HepG2 (cell line): Measurements from ENCODE around the gene ZG16. TPM values are rescaled to one million over a fixed set of nuclear protein-coding genes. Genes with fewer than 3 reads are reported as not detected.
A peak's percentile ranks its signal among the peaks of the same experiment; 100 is the strongest.

Experiments used
- GLI4 ChIP-seq: sonication (generic); formaldehyde crosslinking; IDR thresholded peaks from 2 replicates; pipeline ENCODE4 v1.5.1; 2020; ENCODE audit warnings: missing genetic modification reagents, mild to moderate bottlenecking, moderate library complexity, borderline replicate concordance
- HNF4G ChIP-seq, 2 experiments: sonication (generic) in 1 of 2; formaldehyde crosslinking in 1 of 2; IDR thresholded peaks; 2 replicates each; pipeline versions ENCODE4 v1.4.0 to v1.6.1; 2011 to 2020; ENCODE audit warnings: borderline replicate concordance in 2 of 2, low read depth in 2 of 2, mild to moderate bottlenecking in 2 of 2, low read length in 1 of 2, missing genetic modification reagents in 1 of 2, moderate library complexity in 1 of 2
- JUNB ChIP-seq: sonication (generic); formaldehyde crosslinking; IDR thresholded peaks from 2 replicates; pipeline ENCODE4 v1.8.0; 2022; ENCODE audit warnings: missing genetic modification reagents, mild to moderate bottlenecking, borderline replicate concordance
- NFRKB ChIP-seq: fragments of 450-650 bp; IDR thresholded peaks from 2 replicates; pipeline ENCODE4 v1.6.1; 2017
- NFYC ChIP-seq: IDR thresholded peaks from 2 replicates; pipeline ENCODE4 v1.6.1; 2016; ENCODE audit warnings: missing genetic modification reagents, missing compliant biosample characterization
- NR3C1 ChIP-seq: sonication (generic); formaldehyde crosslinking; IDR thresholded peaks from 2 replicates; pipeline ENCODE4 v1.4.0; 2020; ENCODE audit warnings: missing genetic modification reagents
- PHB2 ChIP-seq: fragments of 450-650 bp; IDR thresholded peaks from 2 replicates; pipeline ENCODE4 v1.6.1; 2018; ENCODE audit not compliant: partially characterized antibody
- RORA ChIP-seq: sonication (generic); formaldehyde crosslinking; IDR thresholded peaks from 2 replicates; pipeline ENCODE4 v1.5.0; 2020; ENCODE audit warnings: mild to moderate bottlenecking, missing genetic modification reagents, moderate library complexity
- TCF7 ChIP-seq: sonication (generic); IDR thresholded peaks from 2 replicates; pipeline ENCODE4 v1.6.1; 2016; ENCODE audit warnings: antibody characterized with exemption, low read depth
- TRAFD1 ChIP-seq: sonication (generic); formaldehyde crosslinking; IDR thresholded peaks from 2 replicates; pipeline ENCODE4 v1.5.1; 2020; ENCODE audit warnings: missing genetic modification reagents, mild to moderate bottlenecking, borderline replicate concordance
- ZBTB7A ChIP-seq: sonication (generic); formaldehyde crosslinking; IDR thresholded peaks from 2 replicates; pipeline ENCODE4 v1.8.0; 2022; ENCODE audit warnings: mild to moderate bottlenecking, missing genetic modification reagents
- ZFP41 ChIP-seq: sonication (generic); formaldehyde crosslinking; IDR thresholded peaks from 2 replicates; pipeline ENCODE4 v1.4.0; 2020; ENCODE audit warnings: mild to moderate bottlenecking, missing genetic modification reagents, borderline replicate concordance
- ZNF354B ChIP-seq: sonication (generic); formaldehyde crosslinking; IDR thresholded peaks from 2 replicates; pipeline ENCODE4 v1.8.0; 2022; ENCODE audit warnings: mild to moderate bottlenecking, missing genetic modification reagents
- ZNF569 ChIP-seq: sonication (generic); formaldehyde crosslinking; IDR thresholded peaks from 2 replicates; pipeline ENCODE4 v1.5.0; 2020; ENCODE audit warnings: mild to moderate bottlenecking, missing genetic modification reagents, moderate library complexity, borderline replicate concordance
- ZNF780A ChIP-seq: sonication (generic); formaldehyde crosslinking; IDR thresholded peaks from 2 replicates; pipeline ENCODE4 v1.8.0; 2022; ENCODE audit warnings: mild to moderate bottlenecking, missing genetic modification reagents, moderate library complexity
- polyA plus RNA-seq, 8 experiments: library from polyadenylated mRNA; depleted of rRNA in 3 of 8; stranded (reverse) in 7 of 8; unstranded in 1 of 8; fragments of >200 nt; fragmentation: Illumina TruSeq in 4 of 8; extraction: Trizol in 4 of 8; gene quantifications; 2 replicates each; pipeline versions ENCODE4 v1.2.1 to v1.2.3, GENCODE V29; 2011 to 2016; ENCODE audit warnings: low read depth in 4 of 8, missing spikeins in 1 of 8, mixed read lengths in 1 of 8; ENCODE audit not compliant: insufficient read depth in 1 of 8
- total RNA-seq, 5 experiments: library from RNA; depleted of rRNA; stranded (reverse); fragments of >200 nt; fragmentation: Illumina TruSeq; extraction: Trizol; gene quantifications; 2 replicates each; pipeline ENCODE4 v1.2.3, GENCODE V29; 2016; ENCODE audit warnings: low read depth in 1 of 5
- TF ChIP-seq, protein P1 (sequence below): sonication (generic); formaldehyde crosslinking; IDR thresholded peaks from 2 replicates; pipeline ENCODE4 v1.4.0; 2020; ENCODE audit warnings: missing genetic modification reagents, borderline replicate concordance
- TF ChIP-seq, protein P2 (sequence below): IDR thresholded peaks from 2 replicates; pipeline ENCODE4 v1.6.1; 2016; ENCODE audit warnings: missing compliant biosample characterization, missing genetic modification reagents, borderline replicate concordance
- TF ChIP-seq, protein P3 (sequence below): sonication (generic); formaldehyde crosslinking; IDR thresholded peaks from 2 replicates; pipeline ENCODE4 v1.9.0; 2022; ENCODE audit warnings: missing genetic modification reagents, mild to moderate bottlenecking, borderline replicate concordance
- TF ChIP-seq, protein P4 (sequence below): sonication (generic); formaldehyde crosslinking; IDR thresholded peaks from 2 replicates; pipeline ENCODE4 v1.5.0; 2020; ENCODE audit warnings: missing genetic modification reagents

The ZG16 gene
- total and polyA plus RNA-seq, 2 of the 13 experiments (the other 11 are each of a cell fraction or from before 2014, with no cell fraction given) = 0.04 to 0.07 TPM

DNA sequence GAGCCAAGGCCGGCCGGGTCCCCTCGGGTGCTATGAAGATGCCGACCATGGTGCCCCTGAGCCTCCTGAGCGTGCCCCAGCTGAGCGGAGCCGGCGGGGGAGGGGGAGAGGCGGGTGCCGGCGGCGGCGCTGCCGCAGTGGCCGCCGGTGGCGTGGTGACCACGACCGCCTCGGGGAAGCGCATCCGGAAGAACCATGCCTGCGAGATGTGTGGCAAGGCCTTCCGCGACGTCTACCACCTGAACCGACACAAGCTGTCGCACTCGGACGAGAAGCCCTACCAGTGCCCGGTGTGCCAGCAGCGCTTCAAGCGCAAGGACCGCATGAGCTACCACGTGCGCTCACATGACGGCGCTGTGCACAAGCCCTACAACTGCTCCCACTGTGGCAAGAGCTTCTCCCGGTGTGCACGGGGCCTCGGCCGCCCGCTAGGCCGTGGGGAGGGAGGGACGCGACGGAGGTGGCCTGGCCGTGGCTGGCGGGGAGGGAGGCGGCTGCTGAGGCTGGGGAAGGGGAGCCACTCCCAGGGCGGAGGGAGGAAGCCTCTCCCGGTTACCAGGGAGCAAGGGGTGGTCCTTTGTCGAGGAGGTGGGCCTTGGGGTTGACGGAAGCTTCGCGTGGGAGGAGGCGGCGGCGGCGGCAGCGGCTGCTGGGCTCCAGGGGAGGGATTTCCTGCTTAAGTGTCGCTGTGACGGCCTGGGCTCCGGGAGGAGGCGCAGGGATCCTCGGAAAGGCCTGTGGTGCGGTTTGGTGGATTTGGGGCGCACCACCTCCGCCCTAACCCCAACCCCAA, 29.6 kb downstream of the ZG16 start (continued):
- TF ChIP-seq, protein P1, sequence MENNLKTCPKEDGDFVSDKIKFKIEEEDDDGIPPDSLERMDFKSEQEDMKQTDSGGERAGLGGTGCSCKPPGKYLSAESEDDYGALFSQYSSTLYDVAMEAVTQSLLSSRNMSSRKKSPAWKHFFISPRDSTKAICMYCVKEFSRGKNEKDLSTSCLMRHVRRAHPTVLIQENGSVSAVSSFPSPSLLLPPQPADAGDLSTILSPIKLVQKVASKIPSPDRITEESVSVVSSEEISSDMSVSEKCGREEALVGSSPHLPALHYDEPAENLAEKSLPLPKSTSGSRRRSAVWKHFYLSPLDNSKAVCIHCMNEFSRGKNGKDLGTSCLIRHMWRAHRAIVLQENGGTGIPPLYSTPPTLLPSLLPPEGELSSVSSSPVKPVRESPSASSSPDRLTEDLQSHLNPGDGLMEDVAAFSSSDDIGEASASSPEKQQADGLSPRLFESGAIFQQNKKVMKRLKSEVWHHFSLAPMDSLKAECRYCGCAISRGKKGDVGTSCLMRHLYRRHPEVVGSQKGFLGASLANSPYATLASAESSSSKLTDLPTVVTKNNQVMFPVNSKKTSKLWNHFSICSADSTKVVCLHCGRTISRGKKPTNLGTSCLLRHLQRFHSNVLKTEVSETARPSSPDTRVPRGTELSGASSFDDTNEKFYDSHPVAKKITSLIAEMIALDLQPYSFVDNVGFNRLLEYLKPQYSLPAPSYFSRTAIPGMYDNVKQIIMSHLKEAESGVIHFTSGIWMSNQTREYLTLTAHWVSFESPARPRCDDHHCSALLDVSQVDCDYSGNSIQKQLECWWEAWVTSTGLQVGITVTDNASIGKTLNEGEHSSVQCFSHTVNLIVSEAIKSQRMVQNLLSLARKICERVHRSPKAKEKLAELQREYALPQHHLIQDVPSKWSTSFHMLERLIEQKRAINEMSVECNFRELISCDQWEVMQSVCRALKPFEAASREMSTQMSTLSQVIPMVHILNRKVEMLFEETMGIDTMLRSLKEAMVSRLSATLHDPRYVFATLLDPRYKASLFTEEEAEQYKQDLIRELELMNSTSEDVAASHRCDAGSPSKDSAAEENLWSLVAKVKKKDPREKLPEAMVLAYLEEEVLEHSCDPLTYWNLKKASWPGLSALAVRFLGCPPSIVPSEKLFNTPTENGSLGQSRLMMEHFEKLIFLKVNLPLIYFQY = no peak
- TF ChIP-seq TCF7 = no peak
- TF ChIP-seq, protein P2, sequence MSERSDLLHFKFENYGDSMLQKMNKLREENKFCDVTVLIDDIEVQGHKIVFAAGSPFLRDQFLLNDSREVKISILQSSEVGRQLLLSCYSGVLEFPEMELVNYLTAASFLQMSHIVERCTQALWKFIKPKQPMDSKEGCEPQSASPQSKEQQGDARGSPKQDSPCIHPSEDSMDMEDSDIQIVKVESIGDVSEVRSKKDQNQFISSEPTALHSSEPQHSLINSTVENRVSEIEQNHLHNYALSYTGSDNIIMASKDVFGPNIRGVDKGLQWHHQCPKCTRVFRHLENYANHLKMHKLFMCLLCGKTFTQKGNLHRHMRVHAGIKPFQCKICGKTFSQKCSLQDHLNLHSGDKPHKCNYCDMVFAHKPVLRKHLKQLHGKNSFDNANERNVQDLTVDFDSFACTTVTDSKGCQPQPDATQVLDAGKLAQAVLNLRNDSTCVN (CRISPR knock-in tag) = peak; percentile 92
- peak; percentile 92 for TF ChIP-seq JUNB (CRISPR knock-in tag)
- peak; percentile 99 for TF ChIP-seq ZNF780A (CRISPR knock-in tag)
- no peak for TF ChIP-seq NR3C1
- TF ChIP-seq RORA (CRISPR knock-in tag) = no peak
- no peak for TF ChIP-seq NFRKB
- TF ChIP-seq ZBTB7A = peak; percentile 98
- TF ChIP-seq ZNF354B = peak; percentile 88; the same call in 1 of the 2 replicates
- no peak for TF ChIP-seq HNF4G (IDR thresholded peaks at IDR 0.05; ENCODE audit: borderline replicate concordance, low read depth, low read length)
- TF ChIP-seq HNF4G (CRISPR knock-in tag; IDR thresholded peaks at IDR 0.05; ENCODE audit: borderline replicate concordance, low read depth) = no peak; the same call in 1 of the 2 replicates
- TF ChIP-seq NFYC (CRISPR knock-in tag) = peak; percentile 22; the same call in 1 of the 2 replicates
- peak; percentile 99 for TF ChIP-seq ZFP41 (CRISPR knock-in tag)
- TF ChIP-seq, protein P3, sequence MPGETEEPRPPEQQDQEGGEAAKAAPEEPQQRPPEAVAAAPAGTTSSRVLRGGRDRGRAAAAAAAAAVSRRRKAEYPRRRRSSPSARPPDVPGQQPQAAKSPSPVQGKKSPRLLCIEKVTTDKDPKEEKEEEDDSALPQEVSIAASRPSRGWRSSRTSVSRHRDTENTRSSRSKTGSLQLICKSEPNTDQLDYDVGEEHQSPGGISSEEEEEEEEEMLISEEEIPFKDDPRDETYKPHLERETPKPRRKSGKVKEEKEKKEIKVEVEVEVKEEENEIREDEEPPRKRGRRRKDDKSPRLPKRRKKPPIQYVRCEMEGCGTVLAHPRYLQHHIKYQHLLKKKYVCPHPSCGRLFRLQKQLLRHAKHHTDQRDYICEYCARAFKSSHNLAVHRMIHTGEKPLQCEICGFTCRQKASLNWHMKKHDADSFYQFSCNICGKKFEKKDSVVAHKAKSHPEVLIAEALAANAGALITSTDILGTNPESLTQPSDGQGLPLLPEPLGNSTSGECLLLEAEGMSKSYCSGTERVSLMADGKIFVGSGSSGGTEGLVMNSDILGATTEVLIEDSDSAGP (CRISPR knock-in tag) = peak; percentile 98
- no peak for TF ChIP-seq ZNF569 (CRISPR knock-in tag)
- TF ChIP-seq GLI4 (CRISPR knock-in tag) = peak; percentile 99; the same call in 1 of the 2 replicates
- TF ChIP-seq, protein P4, sequence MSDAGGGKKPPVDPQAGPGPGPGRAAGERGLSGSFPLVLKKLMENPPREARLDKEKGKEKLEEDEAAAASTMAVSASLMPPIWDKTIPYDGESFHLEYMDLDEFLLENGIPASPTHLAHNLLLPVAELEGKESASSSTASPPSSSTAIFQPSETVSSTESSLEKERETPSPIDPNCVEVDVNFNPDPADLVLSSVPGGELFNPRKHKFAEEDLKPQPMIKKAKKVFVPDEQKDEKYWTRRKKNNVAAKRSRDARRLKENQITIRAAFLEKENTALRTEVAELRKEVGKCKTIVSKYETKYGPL (CRISPR knock-in tag) = peak; percentile 88; the same call in 1 of the 2 replicates
- 0 out of 2 replicates have a peak, but pooled peaks have one; percentile 63 for TF ChIP-seq TRAFD1 (CRISPR knock-in tag)
- no peak for TF ChIP-seq PHB2
